GM18519 (cell line): ENCODE data around the gene SLFN12L.
"Not testable (repeated sequence)": the region's sequence is repeated elsewhere in the genome, so short reads cannot be mapped to it uniquely, and the experiment has no call there.

Experiments
- ATAC-seq: cut with Tn5 transposase; IDR thresholded peaks from one replicate; pipeline ENCODE4 v1.9.1; 2021; ENCODE audit warnings: mild to moderate bottlenecking, moderate library complexity; ENCODE audit not compliant: unreplicated experiment, low FRiP score

The SLFN12L gene

GRCh38 chr17:35499548-35499947 is 37.9 kb downstream of the SLFN12L start:
- ATAC-seq = no peak

- no peak for ATAC-seq
Measured at GRCh38 chr17:35498448-35499178, 38.9 kb downstream of the SLFN12L start.

GRCh38 chr17:35496451-35497290 is 40.8 kb downstream of the SLFN12L start:
- ATAC-seq = no peak

- no peak for ATAC-seq
Measured at GRCh38 chr17:35493040-35493439, 44.4 kb downstream of the SLFN12L start.

GRCh38 chr17:35491417-35491816 is 46.1 kb downstream of the SLFN12L start:
- ATAC-seq = no peak

GRCh38 chr17:35489944-35490343 is 47.5 kb downstream of the SLFN12L start:
- no peak for ATAC-seq

GRCh38 chr17:35488991-35489390 is 48.5 kb downstream of the SLFN12L start:
- ATAC-seq = no peak

GRCh38 chr17:35486920-35487732 is 50.4 kb downstream of the SLFN12L start:
- no peak for ATAC-seq

GRCh38 chr17:35479271-35479670 is 58.2 kb downstream of the SLFN12L start:
- no peak for ATAC-seq

GRCh38 chr17:35477248-35477647 is 60.2 kb downstream of the SLFN12L start:
- no peak for ATAC-seq

GRCh38 chr17:35476283-35476820 is 61.1 kb downstream of the SLFN12L start:
- no peak for ATAC-seq

GRCh38 chr17:35468475-35468874 is 69.0 kb downstream of the SLFN12L start:
- ATAC-seq = no peak

- no peak for ATAC-seq
Measured at GRCh38 chr17:35467824-35468223, 69.7 kb downstream of the SLFN12L start.

- no peak for ATAC-seq
Measured at GRCh38 chr17:35460354-35460851, 77.1 kb downstream of the SLFN12L start.

GRCh38 chr17:35454035-35454434 is 83.4 kb downstream of the SLFN12L start:
- not testable (repeated sequence) for ATAC-seq

- ATAC-seq = no peak
Measured at GRCh38 chr17:35453171-35453570, 84.3 kb downstream of the SLFN12L start.

- no peak for ATAC-seq
Measured at GRCh38 chr17:35449371-35449931, 88.0 kb downstream of the SLFN12L start.

GRCh38 chr17:35448899-35449227 is 88.6 kb downstream of the SLFN12L start:
- no peak for ATAC-seq

- peak; percentile 48 for ATAC-seq
Measured at GRCh38 chr17:35448214-35448898, 89.1 kb downstream of the SLFN12L start, which contains the start of gene SLFN13. Gene SLFN13 (minus strand): TSS chr17:35448766. CDS start chr17:35445680, 3,086 bp downstream.

- ATAC-seq = no peak
Measured at GRCh38 chr17:35447499-35447898, 90.0 kb downstream of the SLFN12L start.
